Renal pelvis (tissue), 12 donors: ENCODE measurements around the gene CCDC85A. TPM values are rescaled to one million over a fixed set of nuclear protein-coding genes. Genes with fewer than 3 reads are reported as not detected.
"Not testable (repeated sequence)": the region's sequence is repeated elsewhere in the genome, so short reads cannot be mapped to it uniquely, and the experiment has no call there.

Experiments used
- DNase-seq: peaks from one replicate; pipeline ENCODE4 v3.0.0-alpha.2; 2013
- long read RNA-seq, 16 experiments: transcript quantifications; one replicate each; lab custom pipeline, GENCODE V29; 2026
- polyA plus RNA-seq, 3 donors: library from polyadenylated mRNA; unstranded; fragments of 120-200 nt; gene quantifications; one replicate each; pipeline ENCODE4 v1.2.1, GENCODE V29; 2013; ENCODE audit not compliant: insufficient read length in 3 of 3

The CCDC85A gene
- polyA plus RNA-seq = 1 to 10 TPM; 1.4 to 2.3 (median 1.8) TPM
- long read RNA-seq, donor 1 = 0 reads
- long read RNA-seq, donor 2 = 0 reads
- long read RNA-seq, donor 3 = 0 reads
- long read RNA-seq, donor 4 = 0 reads
- long read RNA-seq, donor 5 = 0 reads
- long read RNA-seq, donor 6 = 0 reads
- long read RNA-seq, donor 7 = 0 reads
- long read RNA-seq, donor 8 = 0 reads
- long read RNA-seq, donor 9 = 0 reads
- long read RNA-seq, donor 10 = 0 reads
- long read RNA-seq, donor 11 = 0 reads
- long read RNA-seq, donor 12 = 0 reads
- long read RNA-seq, donor 13 = 0 reads
- long read RNA-seq, donor 14 = 0 reads
- long read RNA-seq, donor 15 = 0 reads
- long read RNA-seq, donor 16 = 0 reads

- peak; percentile 77 for DNase-seq
Observed at GRCh38 chr2:56183643-56184499, at the start of gene CCDC85A. Gene CCDC85A (plus strand): TSS chr2:56183990. CDS start chr2:56184625, 635 bp downstream.

GRCh38 chr2:56134861-56135260 lies 48.9 kb upstream of the CCDC85A start:
- no peak for DNase-seq

GRCh38 chr2:56142497-56143061 lies 41.2 kb upstream of the CCDC85A start:
- DNase-seq = not testable (repeated sequence)

- no peak for DNase-seq
Observed at GRCh38 chr2:56147907-56148306, 35.9 kb upstream of the CCDC85A start.

- DNase-seq = no peak
Observed at GRCh38 chr2:56148825-56149224, 35.0 kb upstream of the CCDC85A start.

GRCh38 chr2:56151841-56152240 lies 31.9 kb upstream of the CCDC85A start:
- DNase-seq = no peak

GRCh38 chr2:56155188-56155587 lies 28.6 kb upstream of the CCDC85A start:
- DNase-seq = no peak

GRCh38 chr2:56159875-56160274 lies 23.9 kb upstream of the CCDC85A start:
- DNase-seq = not testable (repeated sequence)

GRCh38 chr2:56167616-56168562 lies 15.9 kb upstream of the CCDC85A start:
- DNase-seq = no peak

GRCh38 chr2:56169521-56169920 lies 14.3 kb upstream of the CCDC85A start:
- DNase-seq = no peak

- no peak for DNase-seq
Observed at GRCh38 chr2:56170504-56170903, 13.3 kb upstream of the CCDC85A start.

- no peak for DNase-seq
Observed at GRCh38 chr2:56170988-56171387, 12.8 kb upstream of the CCDC85A start.

GRCh38 chr2:56175779-56176178 lies 8.0 kb upstream of the CCDC85A start:
- no peak for DNase-seq

- no peak for DNase-seq
Observed at GRCh38 chr2:56177420-56178220, 6.2 kb upstream of the CCDC85A start.

- no peak for DNase-seq
Observed at GRCh38 chr2:56179931-56180330, 3.9 kb upstream of the CCDC85A start.

GRCh38 chr2:56182420-56182819 lies 1.4 kb upstream of the CCDC85A start:
- DNase-seq = no peak

- DNase-seq = no peak
Observed at GRCh38 chr2:56184500-56185011, 766 bp downstream of the CCDC85A start.

GRCh38 chr2:56185101-56185581 lies 1.4 kb downstream of the CCDC85A start:
- DNase-seq = no peak

GRCh38 chr2:56185582-56186046 lies 1.8 kb downstream of the CCDC85A start:
- no peak for DNase-seq

- DNase-seq = no peak
Observed at GRCh38 chr2:56191617-56192016, 7.8 kb downstream of the CCDC85A start.
